ES-I3 (cell line): ENCODE results near the gene NHERF2.

Source experiments
- H3K36me3 ChIP-seq: 2 replicates; pipeline ENCODE4 v1.6.1; 2013; ENCODE audit warnings: mild to moderate bottlenecking, low read length, control low read depth, moderate library complexity; ENCODE audit not compliant: insufficient read depth
- H3K4me1 ChIP-seq: 2 replicates; pipeline ENCODE4 v1.6.1; 2013; ENCODE audit warnings: mild to moderate bottlenecking, control low read depth, low read length; ENCODE audit not compliant: insufficient read depth
- H3K9ac ChIP-seq: 2 replicates; pipeline ENCODE4 v1.6.1; 2013; ENCODE audit warnings: low read depth, mild to moderate bottlenecking, low read length, moderate library complexity
- H3K9me3 ChIP-seq: 2 replicates; pipeline ENCODE4 v1.6.1; 2013; ENCODE audit warnings: mild to moderate bottlenecking, low read length, moderate library complexity; ENCODE audit not compliant: control insufficient read depth, insufficient read depth

The NHERF2 gene

GRCh38 chr16:2042171-2042985, 15.7 kb downstream of the NHERF2 start:
- Histone ChIP-seq H3K9ac (no peak overlapping the region), H3K9me3 (no peaks in the 10 kb centered on the region), H3K4me1 (no peaks in the 10 kb centered on the region; the same call in 1 of the 2 replicates), H3K36me3 (no peaks in the 10 kb centered on the region)

- H3K9me3 ChIP-seq: no peaks in the 10 kb centered on the region
- H3K36me3 ChIP-seq: no peaks in the 10 kb centered on the region
- no peak overlapping the region for H3K9ac ChIP-seq
- H3K4me1 ChIP-seq: no peaks in the 10 kb centered on the region; the same call in 1 of the 2 replicates
Measured at GRCh38 chr16:2042986-2043666, 16.4 kb downstream of the NHERF2 start.

GRCh38 chr16:2043667-2044451, 17.2 kb downstream of the NHERF2 start:
- no peak overlapping the region for H3K9ac ChIP-seq
- no peaks in the 10 kb centered on the region for H3K36me3 ChIP-seq
- peaks cover 5% of the 10 kb centered on the region for H3K4me1 ChIP-seq
- H3K9me3 ChIP-seq: no peaks in the 10 kb centered on the region

- no peak overlapping the region for H3K9ac ChIP-seq
Measured at GRCh38 chr16:2044541-2044940, 17.8 kb downstream of the NHERF2 start.

GRCh38 chr16:2045965-2046892, 19.5 kb downstream of the NHERF2 start:
- no peaks in the 10 kb centered on the region for H3K9me3 ChIP-seq
- no peak overlapping the region for H3K9ac ChIP-seq
- peaks cover 6% of the 10 kb centered on the region for H3K4me1 ChIP-seq
- no peaks in the 10 kb centered on the region for H3K36me3 ChIP-seq

More at GRCh38 chr16:2044541-2044940, 17.8 kb downstream of the NHERF2 start:
- peaks cover 6% of the 10 kb centered on the region for H3K4me1 ChIP-seq
- H3K36me3 ChIP-seq: no peaks in the 10 kb centered on the region
- no peaks in the 10 kb centered on the region for H3K9me3 ChIP-seq

GRCh38 chr16:2046893-2047329, 20.2 kb downstream of the NHERF2 start:
- Histone ChIP-seq H3K36me3 (no peaks in the 10 kb centered on the region), H3K4me1 (peaks cover 6% of the 10 kb centered on the region), H3K9ac (peak overlapping the region; percentile 75), H3K9me3 (no peaks in the 10 kb centered on the region)

DNA sequence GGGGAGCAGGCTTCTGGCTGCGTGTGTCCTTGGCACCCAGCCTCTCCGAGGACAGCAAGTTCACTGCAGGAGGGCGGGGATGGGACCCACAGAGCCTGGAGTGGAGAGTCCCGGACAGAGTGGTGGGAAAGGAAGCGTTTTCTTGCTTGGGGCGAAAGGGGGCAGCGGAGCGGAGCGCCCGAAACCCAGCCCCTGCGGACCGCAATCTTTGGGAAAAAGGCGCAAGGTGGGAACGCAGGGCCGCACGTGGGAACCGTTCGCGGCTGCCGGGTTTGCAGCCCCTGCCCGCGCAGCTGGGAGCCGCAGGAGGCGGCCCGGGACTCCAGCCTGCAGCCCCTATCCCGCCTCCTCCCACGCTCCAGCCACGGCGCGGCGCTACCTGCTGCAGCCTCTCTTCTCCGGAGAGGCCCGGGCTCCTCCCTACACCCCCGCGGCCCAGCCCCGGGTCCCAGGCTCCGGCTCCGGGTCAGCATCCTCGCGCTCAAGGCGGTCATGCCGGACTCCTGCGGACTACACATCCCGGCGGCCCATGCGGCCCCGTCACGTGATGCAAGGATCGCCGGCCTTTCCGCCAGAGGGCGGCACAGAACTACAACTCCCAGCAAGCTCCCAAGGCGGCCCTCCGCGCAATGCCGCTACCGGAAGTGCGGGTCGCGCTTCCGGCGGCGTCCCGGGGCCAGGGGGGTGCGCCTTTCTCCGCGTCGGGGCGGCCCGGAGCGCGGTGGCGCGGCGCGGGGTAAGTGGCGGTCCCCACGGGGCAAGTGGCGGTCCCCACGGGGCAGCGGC, 20.8 kb downstream of the NHERF2 start, which contains the start of the genes NTHL1 and TSC2:
TSS of gene NTHL1 (minus strand) at position 505 of the 786 bp plus-strand sequence. CDS start at position 494, 11 bp downstream.
TSS of gene TSC2 (plus strand) at position 656 of the 786 bp plus-strand sequence. CDS start 631 bp downstream, outside the sequence.
- no peaks in the 10 kb centered on the region for H3K9me3 ChIP-seq
- H3K9ac ChIP-seq: peak within 1 kb of the TSS; percentile 75
- H3K36me3 ChIP-seq: no peaks in the 10 kb centered on the region
- H3K4me1 ChIP-seq: peaks cover 6% of the 10 kb centered on the region

DNA sequence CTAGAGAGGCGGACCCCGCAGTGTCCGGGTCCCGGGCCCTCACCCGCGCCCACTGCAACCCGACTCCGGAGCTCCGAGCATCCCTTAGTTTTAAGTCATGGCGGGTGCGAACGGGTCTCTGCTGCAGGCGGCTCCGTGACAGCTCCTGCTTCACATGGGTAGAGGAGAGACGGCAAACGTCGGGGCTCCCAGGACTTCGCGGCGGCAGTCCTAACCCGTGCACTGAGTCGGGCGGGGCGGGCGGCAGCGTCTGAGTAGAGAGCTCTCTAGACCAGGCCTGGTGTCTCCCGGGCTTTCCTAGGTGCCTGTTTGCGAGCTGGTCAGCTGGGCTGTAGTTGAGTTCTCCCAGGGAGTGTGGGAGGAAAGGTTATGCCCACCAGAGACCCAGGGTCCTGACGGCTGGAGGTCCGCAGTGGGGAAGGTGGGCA, 21.4 kb downstream of the NHERF2 start:
- Histone ChIP-seq H3K9me3 (no peaks in the 10 kb centered on the region), H3K9ac (peak overlapping the region; percentile 75), H3K4me1 (peaks cover 6% of the 10 kb centered on the region), H3K36me3 (no peaks in the 10 kb centered on the region)

GRCh38 chr16:2053211-2053610, 26.5 kb downstream of the NHERF2 start:
- no peaks in the 10 kb centered on the region for H3K36me3 ChIP-seq
- H3K4me1 ChIP-seq: peaks cover 6% of the 10 kb centered on the region
- no peak overlapping the region for H3K9ac ChIP-seq

GRCh38 chr16:2053897-2054296, 27.2 kb downstream of the NHERF2 start:
- Histone ChIP-seq H3K9ac (no peak overlapping the region), H3K36me3 (no peaks in the 10 kb centered on the region; the same call in 1 of the 2 replicates), H3K4me1 (peaks cover under 1% of the 10 kb centered on the region; the same call in 1 of the 2 replicates), H3K9me3 (no peaks in the 10 kb centered on the region)

More at GRCh38 chr16:2053211-2053610, 26.5 kb downstream of the NHERF2 start:
- no peaks in the 10 kb centered on the region for H3K9me3 ChIP-seq

DNA sequence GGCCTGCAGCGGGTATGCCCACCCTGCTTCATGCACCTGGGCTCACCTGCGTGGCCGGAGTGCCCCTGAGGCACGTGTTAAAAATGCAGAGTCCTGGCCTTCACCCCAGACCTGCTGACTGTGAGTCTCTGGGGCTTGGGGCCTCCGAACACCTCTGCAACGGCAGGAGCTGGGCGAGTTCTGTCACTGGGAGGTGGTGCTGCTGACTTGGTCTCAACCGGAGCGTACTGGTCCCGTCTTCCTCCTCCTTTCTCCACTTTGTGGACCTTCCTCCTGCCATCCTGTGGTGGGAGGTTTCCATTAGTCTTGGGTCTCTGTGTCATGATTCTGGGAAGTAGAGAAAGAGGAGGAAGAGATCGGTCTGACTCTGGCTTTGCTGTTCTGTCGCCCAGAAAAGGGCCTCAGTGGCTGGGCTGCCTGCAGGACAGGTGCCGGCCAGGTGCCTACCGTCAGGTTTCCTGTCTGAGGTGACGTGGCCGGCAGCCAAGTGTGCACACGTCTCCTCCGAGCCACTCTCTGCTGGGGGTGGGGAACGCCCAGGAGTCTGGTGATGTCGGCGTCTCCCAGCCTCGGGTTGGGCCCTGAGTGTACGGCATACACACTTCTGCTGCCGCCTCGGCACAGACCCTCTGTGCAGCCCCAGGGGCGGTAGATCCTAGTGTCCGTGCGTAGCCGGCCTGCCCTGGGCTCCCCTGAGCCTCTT, 28.0 kb downstream of the NHERF2 start:
- no peaks in the 10 kb centered on the region for H3K4me1 ChIP-seq
- H3K9ac ChIP-seq: no peak overlapping the region
- H3K36me3 ChIP-seq: no peaks in the 10 kb centered on the region; the same call in 1 of the 2 replicates
- no peaks in the 10 kb centered on the region for H3K9me3 ChIP-seq

DNA sequence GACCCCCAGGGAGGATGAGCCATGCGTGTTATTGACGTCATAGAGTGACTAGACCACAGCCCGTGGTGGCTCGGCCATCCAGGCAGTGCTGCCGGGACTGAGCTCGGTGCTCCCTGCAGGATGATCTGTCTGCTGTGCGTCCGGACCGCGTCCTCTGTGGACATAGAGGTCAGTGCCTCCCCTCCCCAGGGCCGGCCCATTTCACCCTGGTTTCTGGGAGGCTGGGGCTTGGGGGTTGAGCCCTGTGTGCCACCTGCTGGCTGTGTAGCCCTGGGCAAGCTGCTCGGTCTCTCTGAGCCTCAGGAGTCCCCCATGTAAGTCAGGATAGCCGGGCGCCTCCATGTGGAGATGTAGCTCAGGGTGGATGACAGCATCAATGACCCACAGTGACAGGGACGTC, 29.4 kb downstream of the NHERF2 start:
- Histone ChIP-seq H3K4me1 (no peaks in the 10 kb centered on the region), H3K9ac (no peak overlapping the region), H3K9me3 (no peaks in the 10 kb centered on the region), H3K36me3 (no peaks in the 10 kb centered on the region; the same call in 1 of the 2 replicates)
